ENCODE measurements around the gene ZIC2.

Gene ZIC2

DNA sequence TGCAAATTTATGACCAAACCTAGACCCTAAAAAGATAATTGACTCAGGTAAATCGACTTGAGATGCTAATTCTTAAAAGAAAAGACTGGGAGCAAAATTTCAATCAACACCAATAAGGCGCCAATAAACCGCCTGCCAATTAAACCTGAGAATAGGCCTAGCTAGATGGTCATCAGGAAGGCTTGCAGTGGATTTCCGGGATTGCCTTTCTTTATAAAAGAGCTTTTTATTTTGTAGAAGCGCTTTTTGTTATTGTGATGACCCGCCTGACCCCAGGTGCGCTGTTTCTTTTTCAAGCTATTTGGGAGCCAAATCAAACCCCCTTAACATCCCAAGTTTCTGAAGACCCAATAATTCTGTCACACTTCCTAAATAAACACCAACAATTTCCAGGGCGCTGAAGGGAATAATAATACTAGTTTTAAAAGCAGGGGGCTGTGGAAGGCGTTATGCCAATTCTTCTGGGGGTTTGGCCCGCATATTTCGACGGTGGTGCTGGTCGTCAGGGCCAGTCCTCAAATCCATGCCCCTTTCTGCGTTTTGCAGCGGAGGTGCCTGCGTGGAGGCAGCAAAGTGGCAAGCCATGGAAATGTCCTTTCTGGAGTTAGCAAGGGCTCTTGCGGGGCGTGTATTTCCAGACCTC lies 7.2 kb upstream of the ZIC2 start:
- DNase-seq: no peak

DNA sequence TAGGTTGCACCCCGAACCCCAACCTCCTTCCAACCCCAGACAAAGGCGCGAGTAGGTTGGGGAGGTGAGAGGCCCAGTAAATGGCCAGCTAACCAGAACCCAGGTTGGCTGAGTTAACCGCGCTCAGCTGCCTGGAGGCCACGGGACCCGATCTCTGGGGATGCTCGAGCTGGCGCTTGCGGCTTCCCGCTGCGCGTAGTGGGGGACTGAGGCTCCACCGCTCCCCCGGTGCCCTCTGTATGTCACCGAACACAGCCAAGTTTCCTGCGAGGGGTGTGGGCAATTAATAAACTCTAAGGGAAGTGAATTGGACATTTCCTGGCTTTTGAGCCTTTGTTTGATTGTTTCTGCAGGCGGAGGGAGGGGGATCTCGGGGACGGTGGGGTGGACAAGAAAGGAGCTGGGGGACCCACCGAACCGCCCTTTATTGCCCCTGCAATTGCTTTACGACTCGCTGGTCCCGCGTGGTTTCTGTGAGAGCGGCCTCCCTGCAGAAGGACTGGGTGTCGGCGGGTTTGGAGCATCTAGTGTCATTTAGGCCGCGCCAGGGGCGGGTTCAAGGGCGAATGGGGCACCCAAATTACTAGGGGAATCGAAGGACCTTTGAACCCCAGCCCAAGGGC lies 6.5 kb upstream of the ZIC2 start:
- DNase-seq: no peak

DNA sequence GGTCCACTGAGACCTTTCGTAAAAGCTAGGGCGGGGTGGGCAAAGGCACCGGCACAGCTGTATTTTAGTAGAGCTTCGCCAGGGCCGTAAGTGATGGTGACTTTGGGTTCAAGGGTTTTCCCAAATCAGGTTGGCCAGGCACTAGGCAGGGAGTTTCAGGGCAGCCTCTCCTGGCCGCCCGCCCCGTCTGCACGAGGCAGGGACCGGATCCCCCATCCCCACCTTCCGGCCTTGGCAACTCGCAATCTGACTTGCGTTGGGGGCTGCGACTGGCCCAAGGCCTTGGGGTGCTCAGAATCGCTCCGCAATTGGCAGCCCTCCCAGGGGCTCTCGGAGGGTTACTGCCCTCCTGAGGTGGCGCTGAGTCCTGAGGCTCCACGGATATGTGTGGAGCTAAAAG lies 6.0 kb upstream of the ZIC2 start:
- DNase-seq: no peak

DNA sequence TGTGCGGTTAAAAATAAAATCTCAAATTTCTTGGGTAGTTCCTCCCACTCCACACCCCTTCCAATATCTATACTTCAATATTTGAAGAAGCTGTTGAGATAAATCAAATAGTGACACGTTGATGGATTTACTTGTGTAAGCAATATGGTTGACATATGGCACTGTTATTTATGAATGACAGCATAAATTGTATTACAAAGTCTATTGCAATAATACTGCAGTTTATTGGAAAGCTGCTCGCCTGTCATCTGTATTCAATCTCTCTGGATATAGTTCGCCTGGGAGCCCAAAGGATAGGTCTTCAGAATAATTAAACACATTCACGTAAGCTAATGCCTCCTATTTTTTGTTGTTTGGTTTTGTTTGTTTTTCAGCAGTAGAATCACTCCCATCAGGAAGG lies 5.0 kb upstream of the ZIC2 start:
- no peak for DNase-seq

DNA sequence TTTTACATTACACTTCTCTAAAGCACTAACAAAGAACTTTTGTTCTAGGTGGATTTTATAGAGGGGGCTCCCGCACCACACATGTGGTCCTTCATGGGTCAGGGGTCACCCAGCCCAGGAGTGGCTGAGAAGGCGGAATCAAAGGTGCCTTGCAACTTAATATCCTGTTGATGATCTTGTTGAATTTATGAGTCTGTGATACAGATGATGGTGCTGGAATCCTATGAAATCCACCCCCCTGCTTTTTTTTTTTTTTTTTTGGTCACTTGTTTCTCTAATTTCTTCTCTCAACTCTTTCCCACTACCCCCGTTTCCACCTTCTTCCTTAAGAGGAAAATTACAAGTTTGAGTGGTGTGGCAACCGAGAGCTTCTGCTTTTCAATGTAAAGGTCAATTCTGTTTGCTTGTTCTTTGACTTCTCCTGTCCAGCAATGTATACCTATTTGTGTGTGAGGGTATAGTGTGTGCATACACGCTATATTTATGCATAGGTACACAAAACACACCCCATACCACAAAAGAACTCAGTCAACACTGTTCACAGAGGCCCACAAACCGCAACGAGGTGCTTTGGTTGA lies 4.2 kb upstream of the ZIC2 start:
- DNase-seq: no peak

DNA sequence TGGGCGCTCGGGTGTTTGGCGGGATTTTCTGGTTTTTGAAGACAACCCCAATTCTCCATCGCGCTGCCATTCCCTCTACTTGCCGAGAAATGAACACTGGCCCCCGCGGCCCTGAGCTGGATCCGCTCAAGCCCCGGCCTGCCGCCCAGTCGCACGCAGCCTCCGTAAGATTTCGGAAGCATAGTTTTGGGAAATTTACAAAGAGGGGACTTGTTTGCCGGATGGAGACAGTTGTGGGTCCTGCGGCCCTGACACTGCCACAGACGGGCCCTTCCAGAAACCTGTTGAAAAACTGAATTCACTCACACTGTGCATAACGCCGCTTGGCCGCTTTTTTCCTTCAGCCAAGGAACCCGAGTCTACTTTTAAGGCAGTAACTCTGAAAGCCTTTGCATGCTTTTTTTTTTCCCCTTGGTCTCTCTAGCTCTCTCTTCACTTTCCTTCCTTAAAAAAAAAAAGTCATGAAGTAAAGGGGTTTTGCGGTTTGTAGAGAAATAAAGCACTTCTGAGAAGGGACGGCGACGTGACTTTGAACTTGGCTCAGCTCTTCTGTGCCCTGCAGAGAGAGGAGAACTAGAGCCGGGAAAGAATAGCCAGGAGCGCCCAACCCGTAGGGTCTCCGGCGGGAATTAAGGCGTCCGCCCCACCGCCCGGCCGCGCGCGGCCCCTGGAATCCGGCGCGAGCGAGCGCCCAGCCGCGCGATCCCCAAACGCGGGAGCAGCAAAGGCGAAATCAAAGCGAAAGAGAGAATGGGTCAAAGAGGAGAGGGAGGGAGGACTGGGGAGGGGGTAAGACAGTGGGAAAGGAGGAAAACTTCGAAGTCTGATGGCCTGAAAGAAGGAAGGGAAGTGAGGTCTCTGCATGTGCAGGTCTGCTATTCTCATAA lies 3.4 kb upstream of the ZIC2 start:
- no peak for DNase-seq

DNA sequence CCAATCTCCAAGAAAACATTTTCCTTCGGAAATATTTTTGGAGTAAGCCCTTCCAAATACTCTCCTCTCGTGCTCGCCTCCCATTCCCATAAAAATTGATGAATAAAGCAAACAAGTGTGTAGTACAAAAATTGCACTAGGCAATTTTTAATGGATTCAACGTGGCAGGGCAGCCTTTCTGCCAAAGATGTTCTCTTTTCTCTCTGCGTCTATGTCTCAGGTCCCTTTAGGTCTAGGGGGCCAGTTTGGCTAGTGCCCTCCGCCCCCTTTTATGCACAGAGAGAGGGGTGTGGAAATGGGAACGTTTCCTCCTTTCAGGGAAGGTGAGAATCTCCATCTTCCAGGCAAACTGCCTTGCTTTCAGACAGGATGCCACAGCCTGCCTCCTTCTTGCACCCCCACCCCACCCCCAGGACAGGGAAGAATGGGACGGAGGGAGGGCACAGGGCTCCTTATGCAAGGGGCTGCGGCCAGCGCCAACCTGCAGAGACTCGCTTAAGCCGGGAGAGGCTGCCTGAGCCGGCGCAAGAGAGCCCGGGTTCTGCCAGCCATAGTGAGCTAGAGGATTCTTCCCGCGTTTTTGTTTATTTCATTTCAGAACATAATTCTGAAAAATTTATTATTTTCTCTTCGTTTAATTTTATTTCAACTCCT lies 2.7 kb upstream of the ZIC2 start:
- DNase-seq: no peak

DNA sequence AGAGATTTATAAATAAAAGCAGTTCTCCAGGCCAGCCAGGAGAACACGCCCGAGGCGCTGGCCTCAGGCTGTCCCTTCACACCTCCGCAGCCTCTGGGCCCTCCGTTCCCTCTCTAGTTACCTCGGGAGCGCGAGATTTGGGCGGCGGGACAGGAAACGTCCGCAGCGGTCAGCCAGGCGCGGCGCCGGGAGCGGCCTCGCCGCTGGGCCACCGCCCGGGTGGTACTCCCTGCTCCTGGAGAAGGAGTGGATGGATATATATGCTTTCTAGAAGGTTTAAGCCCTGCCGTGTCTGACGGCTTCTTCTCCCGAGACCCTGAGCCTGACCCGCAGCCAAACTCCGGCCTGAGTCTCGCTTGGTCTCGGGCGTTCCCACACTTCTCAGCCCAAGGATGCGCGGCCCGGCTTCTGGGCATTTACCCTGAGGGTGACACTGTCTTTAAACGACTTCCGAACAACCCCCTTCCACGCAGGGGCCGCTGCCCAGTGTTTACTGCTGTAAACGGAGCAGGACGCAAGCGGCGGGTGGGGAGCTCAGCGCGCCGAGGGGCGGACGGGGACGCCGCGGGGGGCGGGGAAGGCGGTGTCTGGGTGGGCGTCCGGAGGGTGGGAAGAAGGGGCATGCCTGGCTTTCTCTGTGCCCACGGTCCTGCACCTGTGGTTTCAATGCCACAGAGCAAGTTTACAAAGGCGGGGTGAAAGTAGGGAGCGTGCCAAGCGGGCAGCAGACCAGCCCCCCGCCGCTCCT lies 2.0 kb upstream of the ZIC2 start:
- DNase-seq: no peak

DNA sequence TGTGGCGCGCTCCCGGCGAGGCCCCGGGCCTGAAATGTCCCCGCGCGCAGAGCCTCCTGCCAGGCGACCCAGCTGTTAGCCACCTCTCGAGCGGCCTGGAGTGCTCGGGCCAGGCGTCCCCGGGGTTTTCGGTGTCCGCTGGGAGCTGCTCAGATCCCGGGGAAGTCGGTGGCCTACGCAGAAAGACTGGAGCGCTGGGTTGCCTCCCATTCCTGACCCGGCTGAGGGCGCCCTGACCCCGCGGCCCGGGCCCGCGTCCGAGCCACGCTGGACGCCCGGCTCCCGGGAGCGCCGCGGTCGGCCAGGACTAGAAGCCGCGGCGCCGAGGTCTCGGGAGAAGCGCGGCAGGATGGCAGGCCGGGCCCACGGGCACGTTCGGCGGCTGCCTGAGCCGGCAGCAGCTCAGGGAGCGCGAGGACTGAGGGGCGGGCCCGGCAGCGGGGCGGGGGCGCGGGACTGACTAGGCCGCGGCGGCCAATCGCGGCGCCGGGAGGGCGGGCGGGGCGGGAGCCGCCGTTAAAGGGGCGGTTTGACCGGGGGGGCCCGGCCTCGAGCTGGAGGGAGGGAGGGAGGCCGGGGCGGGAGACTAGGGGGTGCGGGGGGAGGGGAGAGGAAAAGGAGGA lies 1.3 kb upstream of the ZIC2 start:
- peak; percentile 78 for DNase-seq

DNA sequence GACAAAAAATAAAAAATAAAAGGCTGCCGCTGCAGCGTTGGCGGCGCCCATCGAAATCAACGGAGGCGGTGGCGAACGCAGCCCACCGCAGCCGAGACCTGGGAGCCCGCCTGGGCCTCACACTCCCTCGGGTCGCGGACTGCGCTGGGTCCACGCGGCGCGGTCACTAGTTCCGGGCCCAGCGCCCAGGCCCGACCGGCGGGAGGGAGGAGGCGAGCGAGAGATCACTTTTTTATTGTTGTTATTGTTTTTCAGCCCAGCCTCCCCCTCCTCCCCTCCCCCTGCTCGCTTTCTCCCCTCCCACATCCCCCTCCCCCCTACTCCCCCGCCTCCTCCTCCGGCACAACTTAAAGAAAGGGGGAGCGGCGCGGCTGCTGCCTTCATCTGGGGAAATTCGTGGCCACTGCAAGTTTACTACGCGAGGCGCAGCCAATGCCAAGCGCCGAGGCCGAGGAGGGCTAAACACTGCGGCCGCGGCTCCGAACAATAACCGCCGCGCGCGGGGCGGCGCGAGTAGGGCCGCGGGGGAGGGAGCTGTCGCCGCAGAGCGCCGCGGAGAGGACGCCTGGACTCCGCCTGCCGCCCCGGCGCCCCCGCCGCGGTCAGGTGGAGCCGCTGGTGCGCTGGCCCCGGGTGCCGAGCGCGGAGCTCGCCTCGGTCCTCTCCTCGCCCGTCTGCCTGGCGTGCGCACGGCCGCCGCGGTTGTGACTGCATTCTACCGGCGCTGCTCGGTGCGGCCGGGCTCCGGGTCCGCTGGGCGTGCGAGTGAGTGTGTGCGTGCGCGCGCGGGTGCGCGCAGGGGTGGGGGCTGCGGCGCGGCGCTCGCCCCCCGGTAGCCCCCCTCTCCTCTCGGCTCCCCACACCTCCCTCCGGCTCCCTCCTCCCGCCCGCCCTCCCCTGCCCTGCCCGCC lies 505 bp upstream of the ZIC2 start:
- peak; percentile 57 for DNase-seq

DNA sequence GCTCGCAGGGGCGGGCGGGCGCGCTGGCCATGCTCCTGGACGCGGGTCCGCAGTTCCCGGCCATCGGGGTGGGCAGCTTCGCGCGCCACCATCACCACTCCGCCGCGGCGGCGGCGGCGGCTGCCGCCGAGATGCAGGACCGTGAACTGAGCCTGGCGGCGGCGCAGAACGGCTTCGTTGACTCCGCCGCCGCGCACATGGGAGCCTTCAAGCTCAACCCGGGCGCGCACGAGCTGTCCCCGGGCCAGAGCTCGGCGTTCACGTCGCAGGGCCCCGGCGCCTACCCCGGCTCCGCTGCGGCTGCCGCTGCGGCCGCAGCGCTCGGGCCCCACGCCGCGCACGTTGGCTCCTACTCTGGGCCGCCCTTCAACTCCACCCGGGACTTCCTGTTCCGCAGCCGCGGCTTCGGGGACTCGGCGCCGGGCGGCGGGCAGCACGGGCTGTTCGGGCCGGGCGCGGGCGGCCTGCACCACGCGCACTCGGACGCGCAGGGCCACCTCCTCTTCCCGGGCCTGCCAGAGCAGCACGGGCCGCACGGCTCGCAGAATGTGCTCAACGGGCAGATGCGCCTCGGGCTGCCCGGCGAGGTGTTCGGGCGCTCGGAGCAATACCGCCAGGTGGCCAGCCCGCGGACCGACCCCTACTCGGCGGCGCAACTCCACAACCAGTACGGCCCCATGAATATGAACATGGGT lies 599 bp downstream of the ZIC2 start:
- DNase-seq: peak; percentile 47

DNA sequence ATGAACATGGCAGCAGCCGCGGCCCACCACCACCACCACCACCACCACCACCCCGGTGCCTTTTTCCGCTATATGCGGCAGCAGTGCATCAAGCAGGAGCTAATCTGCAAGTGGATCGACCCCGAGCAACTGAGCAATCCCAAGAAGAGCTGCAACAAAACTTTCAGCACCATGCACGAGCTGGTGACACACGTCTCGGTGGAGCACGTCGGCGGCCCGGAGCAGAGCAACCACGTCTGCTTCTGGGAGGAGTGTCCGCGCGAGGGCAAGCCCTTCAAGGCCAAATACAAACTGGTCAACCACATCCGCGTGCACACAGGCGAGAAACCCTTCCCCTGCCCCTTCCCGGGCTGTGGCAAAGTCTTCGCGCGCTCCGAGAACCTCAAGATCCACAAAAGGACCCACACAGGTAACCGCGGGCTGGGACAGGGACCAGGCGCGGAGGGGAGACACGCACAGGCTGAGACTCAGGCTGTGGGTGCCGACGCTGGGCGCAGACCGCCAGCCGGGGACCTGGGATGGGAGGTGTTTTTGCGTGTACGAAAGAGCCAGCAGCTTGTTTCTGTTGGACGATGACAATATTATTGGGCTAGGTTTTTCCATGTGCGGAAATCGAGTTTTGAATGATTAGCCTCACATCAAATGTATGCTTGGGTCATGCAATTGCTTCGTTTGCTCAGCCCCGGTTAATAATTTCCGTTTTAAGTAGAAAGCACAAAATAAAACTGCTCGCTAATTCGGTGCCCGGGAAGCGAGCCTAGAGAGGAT lies 1.3 kb downstream of the ZIC2 start:
- DNase-seq: no peak

DNA sequence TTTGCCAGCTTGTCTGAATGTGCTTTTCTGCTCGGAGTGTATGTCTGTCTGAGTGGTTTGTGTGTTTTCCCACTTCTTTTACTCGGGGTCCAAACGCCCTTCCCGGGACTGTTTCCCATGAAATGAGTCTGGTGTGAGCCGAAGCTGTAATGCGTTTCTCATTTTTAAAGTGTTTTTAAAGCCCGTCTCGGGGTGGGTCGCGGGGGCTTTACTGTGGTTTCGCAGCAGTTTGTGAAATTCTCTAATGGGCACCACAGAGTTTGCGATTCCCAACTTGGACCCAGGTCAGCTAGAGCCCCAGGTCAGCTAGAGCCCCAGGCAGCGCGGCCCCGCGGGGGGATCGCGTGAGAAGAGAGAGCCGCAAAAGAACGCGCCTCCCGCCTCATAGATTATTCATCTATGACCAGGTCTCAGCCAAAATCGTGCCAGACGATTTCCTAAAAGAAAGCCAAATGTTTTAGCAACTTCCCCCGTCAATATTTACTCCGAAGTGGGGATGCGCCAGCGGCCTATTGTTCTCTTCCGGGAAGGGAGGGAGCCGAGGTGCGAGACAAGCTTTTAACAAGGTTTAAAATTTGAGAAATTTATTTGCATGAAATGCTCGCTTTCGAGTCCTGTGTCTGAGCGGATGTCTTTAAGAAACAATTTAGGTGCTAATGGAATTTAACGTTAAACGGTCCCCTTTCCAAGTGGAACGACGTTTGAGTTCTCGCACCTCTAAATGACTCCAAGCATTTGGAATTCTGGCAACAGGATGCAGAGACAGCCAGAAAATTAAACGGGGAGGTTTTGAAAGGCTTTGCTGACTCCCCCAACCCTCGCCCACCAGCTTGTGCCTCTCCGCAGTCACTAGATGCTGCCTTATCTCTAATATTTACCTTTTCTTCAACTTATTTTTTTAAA lies 2.2 kb downstream of the ZIC2 start:
- peak; percentile 42 for DNase-seq

DNA sequence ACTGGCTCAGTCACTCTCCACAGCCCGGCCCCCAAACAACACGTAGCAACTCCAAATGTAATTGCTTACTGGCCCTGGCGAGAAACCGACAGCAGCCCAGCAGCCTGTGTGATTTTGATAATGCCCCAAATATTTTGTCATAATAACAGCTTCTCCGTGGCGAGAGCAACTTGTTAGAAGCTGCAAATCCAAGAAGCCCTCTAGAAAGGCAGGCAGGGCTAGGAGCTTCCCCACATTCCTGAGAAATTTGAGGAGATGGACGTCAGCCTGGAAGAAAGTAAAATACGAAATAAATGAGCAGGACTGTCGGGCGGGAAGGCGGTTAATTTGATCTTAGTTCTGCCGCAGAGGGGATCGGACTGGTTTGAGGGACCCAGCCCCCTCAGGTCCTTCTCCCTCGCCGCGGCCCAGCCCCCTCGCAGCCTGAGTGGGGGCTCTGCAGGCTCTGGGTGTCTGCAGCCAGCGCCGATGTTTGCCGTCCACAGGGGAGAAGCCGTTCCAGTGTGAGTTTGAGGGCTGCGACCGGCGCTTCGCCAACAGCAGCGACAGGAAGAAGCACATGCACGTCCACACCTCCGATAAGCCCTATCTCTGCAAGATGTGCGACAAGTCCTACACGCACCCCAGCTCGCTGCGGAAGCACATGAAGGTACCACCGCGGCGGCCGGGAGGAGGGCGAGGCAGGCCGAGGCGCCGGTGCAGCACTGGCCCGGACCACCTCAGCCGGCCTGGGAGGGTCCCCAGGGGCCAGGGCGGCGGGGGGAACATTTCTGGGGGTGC lies 3.1 kb downstream of the ZIC2 start:
- DNase-seq: no peak

DNA sequence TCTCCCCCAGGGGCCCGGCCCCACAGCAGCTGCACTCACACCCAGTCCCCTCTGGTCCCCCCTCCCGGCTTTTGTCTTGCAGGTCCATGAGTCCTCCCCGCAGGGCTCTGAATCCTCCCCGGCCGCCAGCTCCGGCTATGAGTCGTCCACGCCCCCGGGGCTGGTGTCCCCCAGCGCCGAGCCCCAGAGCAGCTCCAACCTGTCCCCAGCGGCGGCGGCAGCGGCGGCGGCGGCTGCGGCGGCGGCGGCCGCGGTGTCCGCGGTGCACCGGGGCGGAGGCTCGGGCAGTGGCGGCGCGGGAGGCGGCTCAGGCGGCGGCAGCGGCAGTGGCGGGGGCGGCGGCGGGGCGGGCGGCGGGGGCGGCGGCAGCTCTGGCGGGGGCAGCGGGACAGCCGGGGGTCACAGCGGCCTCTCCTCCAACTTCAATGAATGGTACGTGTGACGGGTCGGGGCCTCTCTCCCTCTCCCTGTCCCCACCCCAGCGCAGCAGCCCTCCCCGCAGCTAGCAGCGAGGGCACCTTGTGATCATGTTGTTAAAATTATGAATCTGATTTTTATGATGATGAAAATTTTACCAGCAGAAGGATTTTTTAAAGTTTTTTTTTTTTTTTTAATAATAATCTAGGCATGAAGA lies 3.8 kb downstream of the ZIC2 start:
- DNase-seq: no peak

DNA sequence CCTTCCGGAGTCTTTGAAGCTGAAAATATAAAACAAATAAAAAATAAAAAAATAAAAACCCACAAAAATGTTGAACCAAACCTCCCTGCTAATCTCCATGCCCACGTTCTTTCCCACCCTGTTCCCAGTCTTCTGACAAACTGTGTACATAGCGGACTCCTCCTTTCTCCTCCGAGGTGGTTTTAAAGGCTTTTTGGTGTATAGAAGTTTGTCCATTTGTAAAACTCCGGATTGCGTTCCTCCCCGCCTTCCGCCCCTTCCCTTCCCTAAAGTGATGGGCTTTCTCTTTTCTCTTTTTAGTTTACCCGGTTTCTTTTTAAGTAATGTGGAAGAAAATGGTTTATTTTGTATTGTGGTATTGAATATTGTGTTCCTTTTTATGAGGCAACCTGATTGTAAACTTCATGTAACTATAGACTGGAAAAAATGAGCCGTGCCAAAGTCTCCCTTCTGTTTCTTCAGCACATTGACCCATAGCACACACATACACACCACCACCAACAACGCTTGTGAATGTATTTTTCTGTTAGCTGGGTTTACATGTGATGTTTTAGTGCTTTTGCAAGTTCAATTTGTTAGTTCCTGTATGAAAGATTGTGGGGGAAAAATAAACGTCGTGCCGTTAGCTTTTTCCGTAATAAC lies 4.4 kb downstream of the ZIC2 start:
- no peak for DNase-seq
